Esophagus muscularis mucosa (tissue), 4 donors: ENCODE data around the gene HYDIN.
"Not testable (repeated sequence)": the region's sequence is repeated elsewhere in the genome, so short reads cannot be mapped to it uniquely, and the experiment has no call there.

Source experiments
- EP300 ChIP-seq: sonication (generic); formaldehyde crosslinking; IDR thresholded peaks from one replicate; pipeline ENCODE4 v1.6.1; 2017; ENCODE audit warnings: antibody characterized with exemption
- POLR2A ChIP-seq: fragments of 450-650 bp; IDR thresholded peaks from one replicate; pipeline ENCODE4 v1.6.1; 2017; ENCODE audit warnings: antibody characterized with exemption, moderate library complexity, mild to moderate bottlenecking, low read depth
- POLR2AphosphoS5 ChIP-seq, 2 donors: sonication (generic); formaldehyde crosslinking; IDR thresholded peaks; one replicate each; pipeline ENCODE4 v1.6.1; 2017; ENCODE audit warnings: antibody characterized with exemption in 2 of 2
- TF ChIP-seq, protein P1 (sequence below), 3 experiments: fragments of 200-600 bp in 2 of 3; fragments of 450-650 bp in 1 of 3; sonication (generic) in 2 of 3; IDR thresholded peaks; one replicate each; pipeline ENCODE4 v1.5.1; 2017 to 2019; ENCODE audit warnings: antibody characterized with exemption in 3 of 3, mild to moderate bottlenecking in 2 of 3, moderate library complexity in 1 of 3

- TF ChIP-seq, protein P1, sequence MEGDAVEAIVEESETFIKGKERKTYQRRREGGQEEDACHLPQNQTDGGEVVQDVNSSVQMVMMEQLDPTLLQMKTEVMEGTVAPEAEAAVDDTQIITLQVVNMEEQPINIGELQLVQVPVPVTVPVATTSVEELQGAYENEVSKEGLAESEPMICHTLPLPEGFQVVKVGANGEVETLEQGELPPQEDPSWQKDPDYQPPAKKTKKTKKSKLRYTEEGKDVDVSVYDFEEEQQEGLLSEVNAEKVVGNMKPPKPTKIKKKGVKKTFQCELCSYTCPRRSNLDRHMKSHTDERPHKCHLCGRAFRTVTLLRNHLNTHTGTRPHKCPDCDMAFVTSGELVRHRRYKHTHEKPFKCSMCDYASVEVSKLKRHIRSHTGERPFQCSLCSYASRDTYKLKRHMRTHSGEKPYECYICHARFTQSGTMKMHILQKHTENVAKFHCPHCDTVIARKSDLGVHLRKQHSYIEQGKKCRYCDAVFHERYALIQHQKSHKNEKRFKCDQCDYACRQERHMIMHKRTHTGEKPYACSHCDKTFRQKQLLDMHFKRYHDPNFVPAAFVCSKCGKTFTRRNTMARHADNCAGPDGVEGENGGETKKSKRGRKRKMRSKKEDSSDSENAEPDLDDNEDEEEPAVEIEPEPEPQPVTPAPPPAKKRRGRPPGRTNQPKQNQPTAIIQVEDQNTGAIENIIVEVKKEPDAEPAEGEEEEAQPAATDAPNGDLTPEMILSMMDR (IDR thresholded peaks at IDR 0.05): not testable (repeated sequence)
- TF ChIP-seq POLR2A; POLR2AphosphoS5 (IDR thresholded peaks at IDR 0.05); EP300: not testable (repeated sequence)
Observed at GRCh38 chr16:70953824-70954223, 276.7 kb downstream of the HYDIN start.
